SU-DHL-6 (cell line): Measurements from ENCODE around the gene SENP7.

Source experiments
- EZH2phosphoT487 ChIP-seq: fragments of 200-600 bp; sonication (generic), shearing (Covaris generic); conservative IDR thresholded peaks from 2 replicates; pipeline ENCODE4 v1.6.1; 2018; ENCODE audit warnings: mild to moderate bottlenecking, antibody characterized with exemption, low read length, moderate library complexity, mixed read lengths
- TF ChIP-seq, protein P1 (sequence below): fragments of 200-600 bp; sonication (generic); IDR thresholded peaks from one replicate; pipeline ENCODE4 v1.5.1; 2017; ENCODE audit warnings: antibody characterized with exemption, mild to moderate bottlenecking, low read length, moderate library complexity; ENCODE audit not compliant: insufficient read depth, poor library complexity, severe bottlenecking

DNA sequence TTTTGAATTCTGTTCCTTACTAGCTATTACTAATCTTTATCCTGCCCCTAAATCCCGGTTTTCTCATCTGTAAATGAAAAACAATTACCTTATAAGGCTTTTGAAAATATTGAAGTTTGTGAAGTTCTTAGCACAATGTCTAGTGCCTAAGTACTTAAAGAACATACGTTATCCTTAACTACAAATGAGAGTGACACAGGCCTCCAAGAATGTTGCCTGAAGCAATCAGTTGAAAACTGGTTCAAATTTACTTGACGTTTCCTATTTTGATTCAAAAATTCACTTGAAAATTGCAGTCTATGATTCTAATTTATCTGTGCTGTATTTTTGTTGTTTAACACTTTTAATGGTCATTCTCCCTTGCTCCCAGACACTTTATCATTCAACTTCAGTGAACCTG, 3.2 kb downstream of the SENP7 start:
- TF ChIP-seq, protein P1, sequence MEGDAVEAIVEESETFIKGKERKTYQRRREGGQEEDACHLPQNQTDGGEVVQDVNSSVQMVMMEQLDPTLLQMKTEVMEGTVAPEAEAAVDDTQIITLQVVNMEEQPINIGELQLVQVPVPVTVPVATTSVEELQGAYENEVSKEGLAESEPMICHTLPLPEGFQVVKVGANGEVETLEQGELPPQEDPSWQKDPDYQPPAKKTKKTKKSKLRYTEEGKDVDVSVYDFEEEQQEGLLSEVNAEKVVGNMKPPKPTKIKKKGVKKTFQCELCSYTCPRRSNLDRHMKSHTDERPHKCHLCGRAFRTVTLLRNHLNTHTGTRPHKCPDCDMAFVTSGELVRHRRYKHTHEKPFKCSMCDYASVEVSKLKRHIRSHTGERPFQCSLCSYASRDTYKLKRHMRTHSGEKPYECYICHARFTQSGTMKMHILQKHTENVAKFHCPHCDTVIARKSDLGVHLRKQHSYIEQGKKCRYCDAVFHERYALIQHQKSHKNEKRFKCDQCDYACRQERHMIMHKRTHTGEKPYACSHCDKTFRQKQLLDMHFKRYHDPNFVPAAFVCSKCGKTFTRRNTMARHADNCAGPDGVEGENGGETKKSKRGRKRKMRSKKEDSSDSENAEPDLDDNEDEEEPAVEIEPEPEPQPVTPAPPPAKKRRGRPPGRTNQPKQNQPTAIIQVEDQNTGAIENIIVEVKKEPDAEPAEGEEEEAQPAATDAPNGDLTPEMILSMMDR, result no peak
- no peak for TF ChIP-seq EZH2phosphoT487
